A673 (cell line): ENCODE results near the gene MAPKAPK5.
"Not testable (repeated sequence)": the region's sequence is repeated elsewhere in the genome, so short reads cannot be mapped to it uniquely, and the experiment has no call there.

ENCODE experiments used
- CTCF ChIP-seq: fragments of 300-800, 200-600 bp; sonication (generic); conservative IDR thresholded peaks from 2 replicates; pipeline ENCODE4 v1.5.1; 2017; ENCODE audit warnings: low read depth, mild to moderate bottlenecking, antibody characterized with exemption, low read length, moderate library complexity, mixed read lengths
- EZH2 ChIP-seq: fragments of 200-600 bp; sonication (generic); IDR thresholded peaks from 2 replicates; pipeline ENCODE4 v1.6.1; 2017; ENCODE audit warnings: borderline replicate concordance, low read depth, mild to moderate bottlenecking, mixed read lengths, antibody characterized with exemption, low read length; ENCODE audit not compliant: poor library complexity, severe bottlenecking

GRCh38 chr12:111816898-111817297, 25.1 kb upstream of the MAPKAPK5 start:
- TF ChIP-seq CTCF, EZH2: not testable (repeated sequence)
